A673 (cell line): ENCODE results near the gene IER3. TPM values are rescaled to one million over a fixed set of nuclear protein-coding genes. Genes with fewer than 3 reads are reported as not detected.

Source experiments
- BruUV-seq: library from RNA; stranded (reverse); fragments of 400-500 nt; replicated peaks from 2 replicates; lab custom pipeline; 2021; lab: Mats Ljungman, UMichigan
- CTCF ChIA-PET: fragments of 300-600 bp; sonication (Branson Sonifier 250); formaldehyde crosslinking; loops from one replicate; lab custom pipeline; 2022; ENCODE audit warnings: antibody characterized with exemption; lab: Charles Lee
- POLR2A ChIA-PET: fragments of 300-600 bp; sonication (Branson Sonifier 250); formaldehyde crosslinking; loops from one replicate; lab custom pipeline; 2022; ENCODE audit warnings: antibody characterized with exemption; ENCODE audit not compliant: low non-redundant PET; lab: Charles Lee
- DNase-seq: peaks from one replicate; pipeline ENCODE4 v3.0.0-alpha.2; 2015; ENCODE audit warnings: low spot score
- H3K27ac ChIP-seq: fragments of 200-600 bp; sonication (generic); 2 replicates; pipeline ENCODE4 v1.5.1; 2016; ENCODE audit warnings: mixed run types, low read depth, mild to moderate bottlenecking, mixed read lengths, antibody characterized with exemption, low read length; ENCODE audit not compliant: poor library complexity, severe bottlenecking
- H3K27me3 ChIP-seq: fragments of 200-600 bp; sonication (generic); replicated peaks from 2 replicates; pipeline ENCODE4 v1.6.1; 2017; ENCODE audit warnings: mixed run types, low read depth, mild to moderate bottlenecking, mixed read lengths, antibody characterized with exemption, low read length; ENCODE audit not compliant: insufficient read depth, poor library complexity
- H3K36me3 ChIP-seq: fragments of 200-600 bp; sonication (generic); 2 replicates; pipeline ENCODE4 v1.6.1; 2016; ENCODE audit warnings: mixed run types, mild to moderate bottlenecking, mixed read lengths, antibody characterized with exemption, low read length; ENCODE audit not compliant: insufficient read depth, poor library complexity, severe bottlenecking
- H3K4me1 ChIP-seq: fragments of 200-600 bp; sonication (generic); 2 replicates; pipeline ENCODE4 v1.6.1; 2017; ENCODE audit warnings: mixed run types, mild to moderate bottlenecking, mixed read lengths, antibody characterized with exemption, low read length; ENCODE audit not compliant: insufficient read depth, poor library complexity, severe bottlenecking
- H3K4me3 ChIP-seq: fragments of 200-600 bp; sonication (generic); 2 replicates; pipeline ENCODE4 v1.5.1; 2016; ENCODE audit warnings: low read depth, mixed run types, mild to moderate bottlenecking, mixed read lengths, low read length; ENCODE audit not compliant: poor library complexity, severe bottlenecking
- H3K9me3 ChIP-seq: fragments of 200-600 bp; sonication (generic); 2 replicates; pipeline ENCODE4 v1.6.1; 2016; ENCODE audit warnings: mixed run types, low read depth, mild to moderate bottlenecking, mixed read lengths, antibody characterized with exemption, low read length; ENCODE audit not compliant: poor library complexity, severe bottlenecking
- CTCF ChIP-seq: fragments of 300-800, 200-600 bp; sonication (generic); conservative IDR thresholded peaks from 2 replicates; pipeline ENCODE4 v1.5.1; 2017; ENCODE audit warnings: low read depth, mild to moderate bottlenecking, antibody characterized with exemption, low read length, moderate library complexity, mixed read lengths
- EZH2 ChIP-seq: fragments of 200-600 bp; sonication (generic); IDR thresholded peaks from 2 replicates; pipeline ENCODE4 v1.6.1; 2017; ENCODE audit warnings: borderline replicate concordance, low read depth, mild to moderate bottlenecking, mixed read lengths, antibody characterized with exemption, low read length; ENCODE audit not compliant: poor library complexity, severe bottlenecking
- intact Hi-C: fragments of 100-400 bp; cut with micrococcal nuclease; formaldehyde crosslinking; loops from one replicate; pipeline ENCODE4 v1.10.0; 2022; ENCODE audit not compliant: unreplicated experiment
- total RNA-seq: library from RNA; stranded (reverse); gene quantifications from 2 replicates; pipeline ENCODE4 v1.2.3, GENCODE V29; 2021

IER3 gene
- total RNA-seq, 1 experiment from 2014 or later: 34.6 TPM

- H3K27me3 ChIP-seq: no peaks in the 10 kb centered on the region
- no peak for DNase-seq
- H3K9me3 ChIP-seq: no peaks in the 10 kb centered on the region
- no TSS peak for BruUV-seq
- CTCF ChIA-PET: no interaction called here
- TF ChIP-seq CTCF (no peak), EZH2 (no peak)
- intact Hi-C loops: no loop called here
- POLR2A ChIA-PET: interaction anchor here (0.6 kb wide), 1 partner anchor 106 kb away, joined by 28 read pairs; no protein-coding TSS in a partner anchor
- H3K4me1 ChIP-seq: peaks cover 5% of the 10 kb centered on the region
- no peak overlapping the region for H3K27ac ChIP-seq
- H3K36me3 ChIP-seq: peaks cover 46% of the 10 kb centered on the region
- no peak overlapping the region for H3K4me3 ChIP-seq
Observed at GRCh38 chr6:30703821-30704220, 40.5 kb downstream of the IER3 start.

- ChIA-PET POLR2A (no interaction called here), CTCF (no interaction called here)
- intact Hi-C loops: no loop called here
Observed at GRCh38 chr6:30703011-30703410, 41.3 kb downstream of the IER3 start.

GRCh38 chr6:30700340-30700739 is 44.0 kb downstream of the IER3 start:
- Histone ChIP-seq H3K36me3 (peaks cover 24% of the 10 kb centered on the region), H3K27ac (no peak overlapping the region), H3K9me3 (no peaks in the 10 kb centered on the region), H3K27me3 (no peaks in the 10 kb centered on the region), H3K4me3 (no peak overlapping the region), H3K4me1 (no peaks in the 10 kb centered on the region)
- no peak for TF ChIP-seq EZH2
- no peak for TF ChIP-seq CTCF
- intact Hi-C loops: no loop called here
- no TSS peak for BruUV-seq
- ChIA-PET CTCF (no interaction called here), POLR2A (interaction anchor here (0.6 kb wide), 1 partner anchor 36 kb away, joined by 5 read pairs; no protein-coding TSS in a partner anchor)
- DNase-seq: no peak

More at GRCh38 chr6:30703011-30703410, 41.3 kb downstream of the IER3 start:
- DNase-seq: no peak
- Histone ChIP-seq H3K36me3 (peaks cover 45% of the 10 kb centered on the region), H3K27ac (no peak overlapping the region), H3K9me3 (no peaks in the 10 kb centered on the region), H3K4me1 (peaks cover 5% of the 10 kb centered on the region), H3K27me3 (no peaks in the 10 kb centered on the region), H3K4me3 (no peak overlapping the region)
- no TSS peak for BruUV-seq
- TF ChIP-seq CTCF: no peak
- TF ChIP-seq EZH2: no peak
